ENCODE measurements around the gene FANCE.

GRCh38 chr6:35510916-35511561 is 58.9 kb downstream of the FANCE start:
- TF ChIP-seq CTCF (IDR thresholded peaks at IDR 0.05 in 2 of 3, conservative IDR thresholded peaks at IDR 0.05 in 1 of 3; ENCODE audit: insufficient read depth in 2 of 3, low read depth in 1 of 3, low read length in 3 of 3) (no peak), POLR2A (conservative IDR thresholded peaks at IDR 0.05) (no peak), ZNF175 (CRISPR knock-in tag; IDR thresholded peaks at IDR 0.05; ENCODE audit: low read depth) (no peak), SMARCB1 (IDR thresholded peaks at IDR 0.05; ENCODE audit: insufficient read length, low read depth) (no peak), ZBTB1 (CRISPR knock-in tag; IDR thresholded peaks at IDR 0.05; ENCODE audit: borderline replicate concordance, low read depth) (no peak), FOXO4 (CRISPR knock-in tag; IDR thresholded peaks at IDR 0.05) (no peak), SRSF3 (IDR thresholded peaks at IDR 0.05; ENCODE audit: insufficient read depth, low read length) (no peak), KHSRP (IDR thresholded peaks at IDR 0.05) (no peak), CEBPB (tag; IDR thresholded peaks at IDR 0.05) (no peak)
- TF ChIP-seq, protein P1, sequence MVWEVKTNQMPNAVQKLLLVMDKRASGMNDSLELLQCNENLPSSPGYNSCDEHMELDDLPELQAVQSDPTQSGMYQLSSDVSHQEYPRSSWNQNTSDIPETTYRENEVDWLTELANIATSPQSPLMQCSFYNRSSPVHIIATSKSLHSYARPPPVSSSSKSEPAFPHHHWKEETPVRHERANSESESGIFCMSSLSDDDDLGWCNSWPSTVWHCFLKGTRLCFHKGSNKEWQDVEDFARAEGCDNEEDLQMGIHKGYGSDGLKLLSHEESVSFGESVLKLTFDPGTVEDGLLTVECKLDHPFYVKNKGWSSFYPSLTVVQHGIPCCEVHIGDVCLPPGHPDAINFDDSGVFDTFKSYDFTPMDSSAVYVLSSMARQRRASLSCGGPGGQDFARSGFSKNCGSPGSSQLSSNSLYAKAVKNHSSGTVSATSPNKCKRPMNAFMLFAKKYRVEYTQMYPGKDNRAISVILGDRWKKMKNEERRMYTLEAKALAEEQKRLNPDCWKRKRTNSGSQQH (CRISPR knock-in tag; IDR thresholded peaks at IDR 0.05): no peak
